ENCODE data around the gene EYA2. TPM values are rescaled to one million over a fixed set of nuclear protein-coding genes. Genes with fewer than 3 reads are reported as not detected.
A peak's percentile ranks its signal among the peaks of the same experiment; 100 is the strongest.

The EYA2 gene
- total RNA-seq, 4 donors from 2014 or later = 2.0 to 11.0 (median 5.6) TPM

GRCh38 chr20:47090835-47091234 lies 196.2 kb downstream of the EYA2 start:
- TF ChIP-seq POLR2A (IDR thresholded peaks at IDR 0.05) (no peak), CTCF (IDR thresholded peaks at IDR 0.05) (no peak)

GRCh38 chr20:47093320-47093966 lies 198.8 kb downstream of the EYA2 start:
- Histone ChIP-seq H3K27ac (no peak overlapping the region), H3K4me3 (no peak overlapping the region), H3K27me3 (no peaks in the 10 kb centered on the region), H3K36me3 (no peaks in the 10 kb centered on the region), H3K4me1 (no peaks in the 10 kb centered on the region), H3K9me3 (no peaks in the 10 kb centered on the region)
- intact Hi-C loops (cut with DNase I; ENCODE audit: low total_unique reads) = no loop called here
- TF ChIP-seq POLR2A (IDR thresholded peaks at IDR 0.05) = no peak
- no peak for TF ChIP-seq CTCF (IDR thresholded peaks at IDR 0.05)
- DNase-seq = no peak

More at GRCh38 chr20:47090835-47091234, 196.2 kb downstream of the EYA2 start:
- H3K9me3 ChIP-seq = no peaks in the 10 kb centered on the region
- intact Hi-C loops (cut with DNase I; ENCODE audit: low total_unique reads) = no loop called here
- no peaks in the 10 kb centered on the region for H3K36me3 ChIP-seq
- DNase-seq = no peak
- H3K4me3 ChIP-seq = no peak overlapping the region
- no peak overlapping the region for H3K27ac ChIP-seq
- no peaks in the 10 kb centered on the region for H3K4me1 ChIP-seq
- no peaks in the 10 kb centered on the region for H3K27me3 ChIP-seq

GRCh38 chr20:47095690-47096089 lies 201.0 kb downstream of the EYA2 start:
- no peaks in the 10 kb centered on the region for H3K4me1 ChIP-seq
- intact Hi-C loops (cut with DNase I; ENCODE audit: low total_unique reads) = no loop called here
- no peak for DNase-seq
- H3K9me3 ChIP-seq = no peaks in the 10 kb centered on the region
- no peaks in the 10 kb centered on the region for H3K36me3 ChIP-seq
- no peak for TF ChIP-seq POLR2A (IDR thresholded peaks at IDR 0.05)
- TF ChIP-seq CTCF (IDR thresholded peaks at IDR 0.05) = no peak
- no peak overlapping the region for H3K4me3 ChIP-seq
- H3K27me3 ChIP-seq = no peaks in the 10 kb centered on the region
- H3K27ac ChIP-seq = no peak overlapping the region

GRCh38 chr20:47097691-47098622 lies 203.3 kb downstream of the EYA2 start:
- Histone ChIP-seq H3K27ac (peak overlapping the region in 1 of 2 donors; percentile 68), H3K4me3 (no peak overlapping the region), H3K9me3 (no peaks in the 10 kb centered on the region), H3K36me3 (no peaks in the 10 kb centered on the region), H3K4me1 (no peaks in the 10 kb centered on the region), H3K27me3 (no peaks in the 10 kb centered on the region)
- intact Hi-C loops (cut with DNase I; ENCODE audit: low total_unique reads) = no loop called here
- no peak for DNase-seq
- no peak for TF ChIP-seq POLR2A (IDR thresholded peaks at IDR 0.05)
- no peak for TF ChIP-seq CTCF (IDR thresholded peaks at IDR 0.05)

- Histone ChIP-seq H3K9me3 (peaks cover 0 to 5% of the 10 kb centered on the region in 2 donors), H3K36me3 (no peaks in the 10 kb centered on the region), H3K27me3 (no peaks in the 10 kb centered on the region), H3K4me3 (no peak overlapping the region), H3K4me1 (no peaks in the 10 kb centered on the region), H3K27ac (peak overlapping the region; percentile 36 to 68)
- TF ChIP-seq CTCF (IDR thresholded peaks at IDR 0.05) (no peak), POLR2A (IDR thresholded peaks at IDR 0.05) (no peak)
- DNase-seq = no peak
- intact Hi-C loops (cut with DNase I; ENCODE audit: low total_unique reads) = no loop called here
Observed at GRCh38 chr20:47099093-47099492, 204.4 kb downstream of the EYA2 start.
